HFF-Myc (cell line): ENCODE data around the gene FTH1.

Source experiments
- DNase-seq: peaks from one replicate; pipeline ENCODE4 v3.0.0-alpha.2; 2011; ENCODE audit warnings: low read depth; ENCODE audit errors: extremely low read depth
- H3K4me3 ChIP-seq: replicated peaks from 2 replicates; pipeline ENCODE4 v1.5.1; 2011; ENCODE audit warnings: low read depth, mild to moderate bottlenecking, control low read depth, low read length
- TF ChIP-seq, protein P1 (sequence below): IDR thresholded peaks from 2 replicates; pipeline ENCODE4 v1.5.1; 2012; ENCODE audit warnings: mild to moderate bottlenecking, low read depth, low read length, control low read depth; ENCODE audit errors: missing control alignments

FTH1 gene

DNA sequence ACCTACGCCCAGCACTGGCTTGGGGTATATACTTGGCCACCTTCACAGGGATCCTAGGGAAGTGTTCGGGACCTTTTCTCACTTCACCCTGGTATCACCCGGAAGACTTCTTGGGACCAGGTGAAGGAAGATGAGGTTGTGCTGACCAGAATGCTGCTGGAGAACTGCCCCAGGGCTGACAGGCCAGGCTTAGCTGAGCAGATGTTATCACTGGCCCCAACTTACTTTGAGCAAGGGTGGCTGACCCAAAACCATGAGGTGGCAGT lies 4.5 kb downstream of the FTH1 start:
- no peak overlapping the region for H3K4me3 ChIP-seq

DNA sequence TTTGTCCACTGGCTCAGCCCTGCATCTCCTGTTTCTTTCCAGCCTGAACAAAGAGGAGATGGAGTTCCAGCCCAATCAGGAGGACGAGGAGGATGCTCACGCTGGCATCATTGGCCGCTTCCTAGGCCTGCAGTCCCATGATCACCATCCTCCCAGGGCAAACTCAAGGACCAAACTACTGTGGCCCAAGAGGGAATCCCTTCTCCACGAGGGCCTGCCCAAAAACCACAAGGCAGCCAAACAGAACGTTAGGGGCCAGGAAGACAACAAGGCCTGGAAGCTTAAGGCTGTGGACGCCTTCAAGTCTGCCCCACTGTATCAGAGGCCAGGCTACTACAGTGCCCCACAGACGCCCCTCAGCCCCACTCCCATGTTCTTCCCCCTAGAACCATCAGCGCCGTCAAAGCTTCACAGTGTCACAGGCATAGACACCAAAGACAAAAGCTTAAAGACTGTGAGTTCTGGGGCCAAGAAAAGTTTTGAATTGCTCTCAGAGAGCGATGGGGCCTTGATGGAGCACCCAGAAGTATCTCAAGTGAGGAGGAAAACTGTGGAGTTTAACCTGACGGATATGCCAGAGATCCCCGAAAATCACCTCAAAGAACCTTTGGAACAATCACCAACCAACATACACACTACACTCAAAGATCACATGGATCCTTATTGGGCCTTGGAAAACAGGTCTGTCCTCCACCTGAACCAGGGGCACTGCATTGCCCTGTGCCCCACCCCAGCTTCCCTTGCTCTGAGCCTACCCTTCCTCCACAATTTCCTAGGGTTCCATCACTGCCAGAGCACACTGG lies 5.0 kb downstream of the FTH1 start:
- TF ChIP-seq, protein P1, sequence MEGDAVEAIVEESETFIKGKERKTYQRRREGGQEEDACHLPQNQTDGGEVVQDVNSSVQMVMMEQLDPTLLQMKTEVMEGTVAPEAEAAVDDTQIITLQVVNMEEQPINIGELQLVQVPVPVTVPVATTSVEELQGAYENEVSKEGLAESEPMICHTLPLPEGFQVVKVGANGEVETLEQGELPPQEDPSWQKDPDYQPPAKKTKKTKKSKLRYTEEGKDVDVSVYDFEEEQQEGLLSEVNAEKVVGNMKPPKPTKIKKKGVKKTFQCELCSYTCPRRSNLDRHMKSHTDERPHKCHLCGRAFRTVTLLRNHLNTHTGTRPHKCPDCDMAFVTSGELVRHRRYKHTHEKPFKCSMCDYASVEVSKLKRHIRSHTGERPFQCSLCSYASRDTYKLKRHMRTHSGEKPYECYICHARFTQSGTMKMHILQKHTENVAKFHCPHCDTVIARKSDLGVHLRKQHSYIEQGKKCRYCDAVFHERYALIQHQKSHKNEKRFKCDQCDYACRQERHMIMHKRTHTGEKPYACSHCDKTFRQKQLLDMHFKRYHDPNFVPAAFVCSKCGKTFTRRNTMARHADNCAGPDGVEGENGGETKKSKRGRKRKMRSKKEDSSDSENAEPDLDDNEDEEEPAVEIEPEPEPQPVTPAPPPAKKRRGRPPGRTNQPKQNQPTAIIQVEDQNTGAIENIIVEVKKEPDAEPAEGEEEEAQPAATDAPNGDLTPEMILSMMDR = no peak
- no peak overlapping the region for H3K4me3 ChIP-seq
- no peak for DNase-seq

More for the DNA sequence above, 4.5 kb downstream of the FTH1 start:
- no peak for DNase-seq
- TF ChIP-seq, protein P1 = no peak

DNA sequence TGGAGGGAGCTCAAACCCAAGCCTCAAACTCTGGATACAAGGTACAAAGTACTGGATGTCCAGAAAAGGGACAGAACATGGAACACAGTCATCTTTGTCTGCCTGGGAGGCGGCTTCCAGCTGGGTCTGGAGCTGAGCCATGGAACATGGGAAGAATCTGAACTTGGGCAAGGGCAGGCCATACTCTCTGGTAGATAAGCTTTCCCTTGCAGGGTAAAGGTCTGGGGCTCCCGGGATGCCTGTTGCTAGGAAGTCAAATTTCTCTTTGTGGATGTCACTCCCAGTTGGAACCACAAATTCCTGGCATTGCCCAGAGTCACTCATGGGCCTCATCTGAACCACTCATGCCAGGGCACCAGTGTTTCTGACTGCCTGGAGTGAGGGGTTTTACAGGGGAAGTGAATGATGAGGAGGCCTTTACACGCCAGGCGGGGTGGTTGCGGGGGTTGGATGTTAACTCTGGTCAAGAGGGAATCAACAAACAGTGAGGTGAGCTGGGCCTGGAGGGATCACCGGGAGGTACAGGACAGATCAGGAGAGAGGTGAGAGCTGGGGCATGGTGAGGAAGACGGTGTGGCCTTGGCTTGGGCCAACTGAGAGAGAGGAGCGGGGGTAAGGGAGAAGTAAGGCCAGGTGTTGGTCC lies 5.7 kb downstream of the FTH1 start:
- no peak for DNase-seq
- TF ChIP-seq, protein P1 = no peak
- H3K4me3 ChIP-seq = no peak overlapping the region

DNA sequence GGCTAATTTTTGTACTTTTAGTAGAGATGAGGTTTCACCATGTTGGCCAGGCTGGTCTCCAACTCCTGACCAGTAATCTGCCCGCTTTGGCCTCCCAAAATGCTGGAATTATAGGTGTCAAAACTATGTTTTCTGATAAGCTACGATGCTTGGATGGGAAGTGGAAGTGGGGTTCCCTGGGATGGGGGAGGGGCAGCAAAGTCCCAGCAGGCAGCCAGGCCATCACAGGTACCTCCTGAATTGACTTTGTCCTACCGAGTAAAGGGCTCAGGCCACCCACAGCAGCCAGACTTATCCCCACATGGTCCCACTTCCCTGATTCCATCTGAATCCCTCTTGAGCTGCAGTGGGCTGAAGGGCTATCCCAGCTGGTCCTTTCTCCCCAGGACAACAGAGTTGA lies 6.9 kb downstream of the FTH1 start:
- TF ChIP-seq, protein P1 = no peak
- no peak overlapping the region for H3K4me3 ChIP-seq
- no peak for DNase-seq

DNA sequence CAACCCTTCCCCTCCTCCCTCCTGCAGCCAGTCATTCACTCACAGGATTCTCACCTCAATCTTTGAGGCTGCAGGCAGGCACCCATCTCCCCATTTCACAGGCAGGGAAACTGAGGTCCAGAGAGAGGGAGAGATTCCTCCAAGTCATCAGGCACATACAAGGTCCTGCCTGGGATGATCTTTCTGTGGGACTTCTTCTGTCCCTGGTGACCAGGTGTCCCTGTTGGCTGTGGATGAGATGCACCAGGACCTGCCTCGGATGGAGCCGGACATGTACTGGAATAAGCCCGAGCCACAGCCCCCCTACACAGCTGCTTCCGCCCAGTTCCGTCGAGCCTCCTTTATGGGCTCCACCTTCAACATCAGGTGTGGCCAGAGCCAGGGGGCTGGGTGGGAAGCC lies 7.8 kb downstream of the FTH1 start:
- TF ChIP-seq, protein P1 = no peak
- H3K4me3 ChIP-seq = no peak overlapping the region
- no peak for DNase-seq

DNA sequence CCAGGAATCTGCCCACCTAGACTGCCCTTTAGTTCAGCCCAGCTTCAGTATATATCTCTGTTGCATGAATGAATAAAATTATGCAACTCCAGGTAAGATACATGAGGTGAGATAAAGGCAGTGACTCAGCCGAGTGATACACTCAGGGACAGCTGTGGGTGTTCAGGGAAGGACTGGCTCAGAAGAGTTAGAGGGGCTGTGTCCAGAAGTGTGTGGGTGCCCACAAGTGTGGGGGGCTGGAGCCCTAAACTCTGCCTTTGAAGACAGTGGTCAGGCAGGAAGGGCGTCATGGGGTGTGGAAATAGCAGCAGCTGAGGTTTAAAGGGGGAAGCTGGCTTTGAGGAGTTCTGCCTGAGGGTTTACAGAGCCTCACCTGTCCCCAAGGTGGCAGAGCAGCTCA lies 8.3 kb downstream of the FTH1 start:
- H3K4me3 ChIP-seq = no peak overlapping the region
- TF ChIP-seq, protein P1 = no peak
- no peak for DNase-seq
